Measurements from ENCODE around the gene SMIM35.
A peak's percentile ranks its signal among the peaks of the same experiment; 100 is the strongest.

Gene SMIM35

GRCh38 chr11:117992620-117993019 is 94.1 kb downstream of the SMIM35 start:
- Histone ChIP-seq H3K27ac (ENCODE audit: low read depth, low read length) (peak overlapping the region; percentile 82), H3K4me3 (ENCODE audit: low read length) (peak overlapping the region; percentile 86), H3K36me3 (ENCODE audit: control insufficient read depth, low read length) (peaks cover 100% of the 10 kb centered on the region), H3K79me2 (ENCODE audit: control insufficient read depth, low read length) (peaks cover 55% of the 10 kb centered on the region), H3F3A (ENCODE audit: control insufficient read depth, insufficient read depth) (no peaks in the 10 kb centered on the region), H3K27me3 (ENCODE audit: control insufficient read depth, low read length) (no peaks in the 10 kb centered on the region), H3K4me1 (ENCODE audit: control insufficient read depth, low read length) (peaks cover 75% of the 10 kb centered on the region), H3K4me2 (ENCODE audit: low read length) (peak overlapping the region; percentile 91), H4K20me1 (ENCODE audit: control insufficient read depth, insufficient read depth, low read depth, low read length) (no peaks in the 10 kb centered on the region; the same call in 1 of the 2 replicates), H3K9me3 (ENCODE audit: control insufficient read depth, insufficient read depth, low read length) (no peaks in the 10 kb centered on the region), H3K9me2 (replicated peaks; ENCODE audit: control insufficient read depth, low read length) (no peaks in the 10 kb centered on the region)
- TF ChIP-seq CTCF (IDR thresholded peaks at IDR 0.05; ENCODE audit: low read depth, low read length, poor library complexity, severe bottlenecking) (no peak), EZH2phosphoT487 (IDR thresholded peaks at IDR 0.05; ENCODE audit: borderline replicate concordance, low read length) (no peak)

- no peaks in the 10 kb centered on the region for H3F3A ChIP-seq (ENCODE audit: control insufficient read depth, insufficient read depth)
- H3K4me3 ChIP-seq (ENCODE audit: low read length): peak overlapping the region; percentile 86
- TF ChIP-seq CTCF (IDR thresholded peaks at IDR 0.05; ENCODE audit: low read depth, low read length, poor library complexity, severe bottlenecking): no peak
- TF ChIP-seq EZH2phosphoT487 (IDR thresholded peaks at IDR 0.05; ENCODE audit: borderline replicate concordance, low read length): no peak
- peaks cover 100% of the 10 kb centered on the region for H3K36me3 ChIP-seq (ENCODE audit: control insufficient read depth, low read length)
- H3K4me2 ChIP-seq (ENCODE audit: low read length): peak overlapping the region; percentile 91
- H3K9me2 ChIP-seq (replicated peaks; ENCODE audit: control insufficient read depth, low read length): no peaks in the 10 kb centered on the region
- H3K79me2 ChIP-seq (ENCODE audit: control insufficient read depth, low read length): peaks cover 60% of the 10 kb centered on the region
- no peaks in the 10 kb centered on the region for H3K9me3 ChIP-seq (ENCODE audit: control insufficient read depth, insufficient read depth, low read length)
- no peaks in the 10 kb centered on the region for H3K27me3 ChIP-seq (ENCODE audit: control insufficient read depth, low read length)
- H3K4me1 ChIP-seq (ENCODE audit: control insufficient read depth, low read length): peaks cover 75% of the 10 kb centered on the region
- H4K20me1 ChIP-seq (ENCODE audit: control insufficient read depth, insufficient read depth, low read depth, low read length): no peaks in the 10 kb centered on the region; the same call in 1 of the 2 replicates
- peak overlapping the region; percentile 82 for H3K27ac ChIP-seq (ENCODE audit: low read depth, low read length)
These were observed 94.6 kb downstream of the SMIM35 start for GRCh38 chr11:117992136-117992535.

- Histone ChIP-seq H3K4me3 (ENCODE audit: low read length) (peak overlapping the region; percentile 86), H3K27ac (ENCODE audit: low read depth, low read length) (peak overlapping the region; percentile 82), H3K36me3 (ENCODE audit: control insufficient read depth, low read length) (peaks cover 82% of the 10 kb centered on the region), H4K20me1 (ENCODE audit: control insufficient read depth, insufficient read depth, low read depth, low read length) (no peaks in the 10 kb centered on the region; the same call in 1 of the 2 replicates), H3K4me1 (ENCODE audit: control insufficient read depth, low read length) (peaks cover 94% of the 10 kb centered on the region), H3K27me3 (ENCODE audit: control insufficient read depth, low read length) (no peaks in the 10 kb centered on the region), H3F3A (ENCODE audit: control insufficient read depth, insufficient read depth) (no peaks in the 10 kb centered on the region; the same call in 1 of the 2 replicates), H3K9me2 (replicated peaks; ENCODE audit: control insufficient read depth, low read length) (no peaks in the 10 kb centered on the region), H3K4me2 (ENCODE audit: low read length) (peak overlapping the region; percentile 91), H3K9me3 (ENCODE audit: control insufficient read depth, insufficient read depth, low read length) (no peaks in the 10 kb centered on the region), H3K79me2 (ENCODE audit: control insufficient read depth, low read length) (peaks cover 74% of the 10 kb centered on the region)
- TF ChIP-seq CTCF (IDR thresholded peaks at IDR 0.05; ENCODE audit: low read depth, low read length, poor library complexity, severe bottlenecking) (no peak), EZH2phosphoT487 (IDR thresholded peaks at IDR 0.05; ENCODE audit: borderline replicate concordance, low read length) (no peak)
These were observed 97.2 kb downstream of the SMIM35 start for GRCh38 chr11:117989351-117990102.

All from DOHH2 (cell line).